ENCODE data around the gene COA8. TPM values are rescaled to one million over a fixed set of nuclear protein-coding genes. Genes with fewer than 3 reads are reported as not detected.

The COA8 gene
- total RNA-seq (2014; rRNA removed; shearing (Covaris generic)), result 21.7 and 22.3 TPM in 2 replicates

- DNase-seq (ENCODE audit: low spot score), result peak; percentile 60
Measured at GRCh38 chr14:103562429-103563225, at the start of gene COA8, which contains the start of gene BAG5. Gene COA8 (plus strand): TSS chr14:103562960. CDS start chr14:103563002, 42 bp downstream. Gene BAG5 (minus strand): TSS chr14:103562657. CDS start chr14:103561164, 1,493 bp downstream.

- no peak for DNase-seq (ENCODE audit: low spot score)
Measured at GRCh38 chr14:103514596-103515421, 48.0 kb upstream of the COA8 start.

- no peak for DNase-seq (ENCODE audit: low spot score)
Measured at GRCh38 chr14:103516426-103517173, 46.2 kb upstream of the COA8 start.

GRCh38 chr14:103517174-103517566, 45.6 kb upstream of the COA8 start:
- DNase-seq (ENCODE audit: low spot score), result no peak

GRCh38 chr14:103517721-103518421, 44.9 kb upstream of the COA8 start:
- DNase-seq (ENCODE audit: low spot score), result no peak

- DNase-seq (ENCODE audit: low spot score), result peak; percentile 42
Measured at GRCh38 chr14:103518422-103519042, 44.2 kb upstream of the COA8 start.

GRCh38 chr14:103519043-103519836, 43.5 kb upstream of the COA8 start:
- no peak for DNase-seq (ENCODE audit: low spot score)

- DNase-seq (ENCODE audit: low spot score), result no peak
Measured at GRCh38 chr14:103519837-103520212, 42.9 kb upstream of the COA8 start.

GRCh38 chr14:103520269-103520656, 42.5 kb upstream of the COA8 start:
- no peak for DNase-seq (ENCODE audit: low spot score)

GRCh38 chr14:103520657-103521437, 41.9 kb upstream of the COA8 start:
- peak; percentile 85 for DNase-seq (ENCODE audit: low spot score)

GRCh38 chr14:103521438-103521950, 41.3 kb upstream of the COA8 start:
- DNase-seq (ENCODE audit: low spot score), result no peak

GRCh38 chr14:103521951-103522563, 40.7 kb upstream of the COA8 start:
- DNase-seq (ENCODE audit: low spot score), result no peak

GRCh38 chr14:103522649-103523574, 39.8 kb upstream of the COA8 start, which contains the start of gene CKB:
Gene CKB (minus strand): TSS chr14:103522830. CDS start chr14:103522493, 337 bp downstream.
- DNase-seq (ENCODE audit: low spot score), result no peak

GRCh38 chr14:103523575-103523954, 39.2 kb upstream of the COA8 start:
- no peak for DNase-seq (ENCODE audit: low spot score)

GRCh38 chr14:103524002-103524935, 38.5 kb upstream of the COA8 start:
- no peak for DNase-seq (ENCODE audit: low spot score)

Measured in H4 (cell line).